SK-N-SH treated with all-trans-retinoic acid at 6 μM for 48 hours (cell line): Measurements from ENCODE around the gene ZNF460.

Experiments
- ATAC-seq: fragments of 200-7000 bp; cut with Tn5 transposase; 3 replicates; pipeline ENCODE4 v1.9.1; 2020; ENCODE audit warnings: mild to moderate bottlenecking, moderate library complexity
- ARNTL ChIP-seq: fragments of 450-650 bp; formaldehyde crosslinking; IDR thresholded peaks from 2 replicates; pipeline ENCODE4 v1.5.0; 2020; ENCODE audit warnings: low read depth, mild to moderate bottlenecking, moderate library complexity, borderline replicate concordance
- CSDC2 ChIP-seq: fragments of 250-450 bp; sonication (Bioruptor Pico); IDR thresholded peaks from 2 replicates; pipeline ENCODE4 v1.5.0; 2020; ENCODE audit warnings: mild to moderate bottlenecking, moderate library complexity
- GLIS3 ChIP-seq: fragments of 250-450 bp; sonication (Bioruptor Pico); IDR thresholded peaks from 2 replicates; pipeline ENCODE4 v1.5.0; 2020; ENCODE audit warnings: mild to moderate bottlenecking, moderate library complexity
- ISL1 ChIP-seq: fragments of 250-450 bp; sonication (Bioruptor Pico); IDR thresholded peaks from 2 replicates; pipeline ENCODE4 v2.1.2; 2022; ENCODE audit warnings: mild to moderate bottlenecking, moderate library complexity
- OSR1 ChIP-seq: fragments of 250-450 bp; sonication (Bioruptor Pico); IDR thresholded peaks from 2 replicates; pipeline ENCODE4 v1.8.0; 2022; ENCODE audit warnings: moderate library complexity, mild to moderate bottlenecking, inconsistent platforms
- RARB ChIP-seq: fragments of 250-450 bp; sonication (Bioruptor Pico); IDR thresholded peaks from 2 replicates; pipeline ENCODE4 v1.8.0; 2021; ENCODE audit warnings: mild to moderate bottlenecking, moderate library complexity
- TCF4 ChIP-seq: fragments of 250-450 bp; sonication (Bioruptor Pico); IDR thresholded peaks from 2 replicates; pipeline ENCODE4 v1.8.0; 2021; ENCODE audit warnings: mild to moderate bottlenecking, moderate library complexity, borderline replicate concordance
- TOX ChIP-seq: fragments of 250-450 bp; sonication (Bioruptor Pico); IDR thresholded peaks from 2 replicates; pipeline ENCODE4 v1.8.0; 2021; ENCODE audit warnings: mild to moderate bottlenecking, moderate library complexity, borderline replicate concordance
- ZC3H10 ChIP-seq: fragments of 250-450 bp; sonication (Bioruptor Pico); IDR thresholded peaks from 2 replicates; pipeline ENCODE4 v1.5.1; 2021; ENCODE audit warnings: mild to moderate bottlenecking, moderate library complexity
- ZFP3 ChIP-seq: fragments of 250-450 bp; sonication (Bioruptor Pico); IDR thresholded peaks from 2 replicates; pipeline ENCODE4 v1.5.0; 2020; ENCODE audit warnings: mild to moderate bottlenecking, moderate library complexity
- ZNF565 ChIP-seq: fragments of 450-650 bp; formaldehyde crosslinking; conservative IDR thresholded peaks from 2 replicates; pipeline ENCODE4 v1.5.0; 2020; ENCODE audit warnings: low read depth, mild to moderate bottlenecking, moderate library complexity
- ZNF8 ChIP-seq: fragments of 450-650 bp; formaldehyde crosslinking; IDR thresholded peaks from 2 replicates; pipeline ENCODE4 v1.5.0; 2020; ENCODE audit warnings: mild to moderate bottlenecking, moderate library complexity
- TF ChIP-seq, protein P1 (sequence below): fragments of 250-450 bp; sonication (Bioruptor Pico); IDR thresholded peaks from 2 replicates; pipeline ENCODE4 v1.5.1; 2020; ENCODE audit warnings: low read depth, mild to moderate bottlenecking, moderate library complexity
- TF ChIP-seq, protein P2 (sequence below): fragments of 250-450 bp; sonication (Bioruptor Pico); IDR thresholded peaks from 2 replicates; pipeline ENCODE4 v1.5.1; 2021; ENCODE audit warnings: mild to moderate bottlenecking, moderate library complexity
- TF ChIP-seq, protein P3 (sequence below): fragments of 250-450 bp; sonication (Bioruptor Pico); IDR thresholded peaks from 2 replicates; pipeline ENCODE4 v1.8.0; 2020; ENCODE audit warnings: mild to moderate bottlenecking, moderate library complexity, borderline replicate concordance
- TF ChIP-seq, protein P4 (sequence below): fragments of 250-450 bp; sonication (Bioruptor Pico); IDR thresholded peaks from 2 replicates; pipeline ENCODE4 v1.8.0; 2021; ENCODE audit warnings: low read depth, mild to moderate bottlenecking, moderate library complexity, borderline replicate concordance
- TF ChIP-seq, protein P5 (sequence below): fragments of 250-450 bp; sonication (Bioruptor Pico); IDR thresholded peaks from 2 replicates; pipeline ENCODE4 v1.5.0; 2020; ENCODE audit warnings: mild to moderate bottlenecking, moderate library complexity

The ZNF460 gene

DNA sequence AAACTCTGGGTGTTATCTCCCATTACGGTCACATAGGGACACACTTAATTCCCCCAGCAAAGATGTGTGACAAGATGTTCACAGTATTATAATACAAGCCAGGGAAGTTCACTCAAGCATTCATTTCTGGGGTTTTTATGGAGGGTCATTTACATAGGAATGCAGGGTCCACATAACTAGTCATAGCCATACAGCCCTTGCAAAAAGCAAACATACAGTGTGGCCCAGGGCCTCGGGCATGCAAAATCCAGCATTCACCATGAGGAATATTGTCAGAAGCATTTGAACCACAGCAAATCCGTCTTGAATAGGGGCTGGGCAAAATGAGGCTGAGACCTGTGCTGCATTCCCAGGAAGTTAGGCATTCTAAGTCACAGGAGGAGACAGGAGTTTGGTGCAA lies 13.0 kb upstream of the ZNF460 start:
- ATAC-seq = no peak

DNA sequence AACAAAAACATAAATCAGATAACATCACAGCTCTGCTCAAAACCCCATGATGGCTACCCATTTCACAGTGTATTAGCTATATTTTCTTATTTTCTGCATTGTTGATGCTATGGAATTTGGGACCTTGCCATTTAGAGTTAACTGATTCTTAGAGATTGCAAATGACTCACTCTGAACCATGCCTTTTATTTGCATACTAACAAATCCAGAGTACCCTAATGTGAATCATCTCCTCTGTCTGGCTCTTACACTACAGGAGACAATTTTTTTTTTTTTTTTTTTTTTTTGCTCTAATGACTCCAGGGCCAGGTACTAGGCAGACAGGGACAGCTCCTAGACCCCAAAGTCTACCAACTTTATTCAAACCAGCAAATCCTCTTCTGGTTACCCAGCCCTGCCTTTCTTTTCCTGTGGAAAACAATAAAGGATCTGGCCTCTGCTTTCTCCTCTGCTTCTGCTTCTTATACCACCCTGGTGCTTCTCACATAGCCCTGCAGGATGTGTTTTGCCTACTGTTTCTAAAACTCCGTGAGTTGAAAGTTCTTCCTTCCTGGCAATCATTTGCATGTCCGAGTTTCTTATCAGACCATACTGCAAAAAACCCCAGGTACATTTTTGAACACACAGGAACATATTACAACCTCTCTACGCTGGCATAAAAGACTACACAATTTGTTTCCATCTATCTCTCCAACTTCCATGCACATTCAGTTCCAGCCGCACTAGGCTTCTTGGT lies 10.6 kb upstream of the ZNF460 start:
- ATAC-seq = peak; percentile 94
- TF ChIP-seq TOX (CRISPR knock-in tag) (no peak), TCF4 (CRISPR knock-in tag) (no peak), ZFP3 (CRISPR knock-in tag) (no peak), CSDC2 (no peak), GLIS3 (CRISPR knock-in tag) (no peak)

More for the DNA sequence above, 13.0 kb upstream of the ZNF460 start:
- TF ChIP-seq ZC3H10 (CRISPR knock-in tag) (no peak), TOX (CRISPR knock-in tag) (no peak), ZFP3 (CRISPR knock-in tag) (no peak), RARB (CRISPR knock-in tag) (no peak), CSDC2 (no peak), ZNF565 (CRISPR knock-in tag) (no peak)
- TF ChIP-seq, protein P1, sequence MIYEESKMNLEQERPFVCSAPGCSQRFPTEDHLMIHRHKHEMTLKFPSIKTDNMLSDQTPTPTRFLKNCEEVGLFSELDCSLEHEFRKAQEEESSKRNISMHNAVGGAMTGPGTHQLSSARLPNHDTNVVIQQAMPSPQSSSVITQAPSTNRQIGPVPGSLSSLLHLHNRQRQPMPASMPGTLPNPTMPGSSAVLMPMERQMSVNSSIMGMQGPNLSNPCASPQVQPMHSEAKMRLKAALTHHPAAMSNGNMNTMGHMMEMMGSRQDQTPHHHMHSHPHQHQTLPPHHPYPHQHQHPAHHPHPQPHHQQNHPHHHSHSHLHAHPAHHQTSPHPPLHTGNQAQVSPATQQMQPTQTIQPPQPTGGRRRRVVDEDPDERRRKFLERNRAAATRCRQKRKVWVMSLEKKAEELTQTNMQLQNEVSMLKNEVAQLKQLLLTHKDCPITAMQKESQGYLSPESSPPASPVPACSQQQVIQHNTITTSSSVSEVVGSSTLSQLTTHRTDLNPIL (CRISPR knock-in tag) = no peak
- TF ChIP-seq, protein P2, sequence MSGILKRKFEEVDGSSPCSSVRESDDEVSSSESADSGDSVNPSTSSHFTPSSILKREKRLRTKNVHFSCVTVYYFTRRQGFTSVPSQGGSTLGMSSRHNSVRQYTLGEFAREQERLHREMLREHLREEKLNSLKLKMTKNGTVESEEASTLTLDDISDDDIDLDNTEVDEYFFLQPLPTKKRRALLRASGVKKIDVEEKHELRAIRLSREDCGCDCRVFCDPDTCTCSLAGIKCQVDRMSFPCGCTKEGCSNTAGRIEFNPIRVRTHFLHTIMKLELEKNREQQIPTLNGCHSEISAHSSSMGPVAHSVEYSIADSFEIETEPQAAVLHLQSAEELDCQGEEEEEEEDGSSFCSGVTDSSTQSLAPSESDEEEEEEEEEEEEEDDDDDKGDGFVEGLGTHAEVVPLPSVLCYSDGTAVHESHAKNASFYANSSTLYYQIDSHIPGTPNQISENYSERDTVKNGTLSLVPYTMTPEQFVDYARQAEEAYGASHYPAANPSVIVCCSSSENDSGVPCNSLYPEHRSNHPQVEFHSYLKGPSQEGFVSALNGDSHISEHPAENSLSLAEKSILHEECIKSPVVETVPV (CRISPR knock-in tag) = no peak
- TF ChIP-seq, protein P3, sequence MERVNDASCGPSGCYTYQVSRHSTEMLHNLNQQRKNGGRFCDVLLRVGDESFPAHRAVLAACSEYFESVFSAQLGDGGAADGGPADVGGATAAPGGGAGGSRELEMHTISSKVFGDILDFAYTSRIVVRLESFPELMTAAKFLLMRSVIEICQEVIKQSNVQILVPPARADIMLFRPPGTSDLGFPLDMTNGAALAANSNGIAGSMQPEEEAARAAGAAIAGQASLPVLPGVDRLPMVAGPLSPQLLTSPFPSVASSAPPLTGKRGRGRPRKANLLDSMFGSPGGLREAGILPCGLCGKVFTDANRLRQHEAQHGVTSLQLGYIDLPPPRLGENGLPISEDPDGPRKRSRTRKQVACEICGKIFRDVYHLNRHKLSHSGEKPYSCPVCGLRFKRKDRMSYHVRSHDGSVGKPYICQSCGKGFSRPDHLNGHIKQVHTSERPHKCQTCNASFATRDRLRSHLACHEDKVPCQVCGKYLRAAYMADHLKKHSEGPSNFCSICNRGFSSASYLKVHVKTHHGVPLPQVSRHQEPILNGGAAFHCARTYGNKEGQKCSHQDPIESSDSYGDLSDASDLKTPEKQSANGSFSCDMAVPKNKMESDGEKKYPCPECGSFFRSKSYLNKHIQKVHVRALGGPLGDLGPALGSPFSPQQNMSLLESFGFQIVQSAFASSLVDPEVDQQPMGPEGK (CRISPR knock-in tag) = no peak
- TF ChIP-seq, protein P4, sequence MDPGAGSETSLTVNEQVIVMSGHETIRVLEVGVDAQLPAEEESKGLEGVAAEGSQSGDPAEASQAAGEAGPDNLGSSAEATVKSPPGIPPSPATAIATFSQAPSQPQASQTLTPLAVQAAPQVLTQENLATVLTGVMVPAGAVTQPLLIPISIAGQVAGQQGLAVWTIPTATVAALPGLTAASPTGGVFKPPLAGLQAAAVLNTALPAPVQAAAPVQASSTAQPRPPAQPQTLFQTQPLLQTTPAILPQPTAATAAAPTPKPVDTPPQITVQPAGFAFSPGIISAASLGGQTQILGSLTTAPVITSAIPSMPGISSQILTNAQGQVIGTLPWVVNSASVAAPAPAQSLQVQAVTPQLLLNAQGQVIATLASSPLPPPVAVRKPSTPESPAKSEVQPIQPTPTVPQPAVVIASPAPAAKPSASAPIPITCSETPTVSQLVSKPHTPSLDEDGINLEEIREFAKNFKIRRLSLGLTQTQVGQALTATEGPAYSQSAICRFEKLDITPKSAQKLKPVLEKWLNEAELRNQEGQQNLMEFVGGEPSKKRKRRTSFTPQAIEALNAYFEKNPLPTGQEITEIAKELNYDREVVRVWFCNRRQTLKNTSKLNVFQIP (CRISPR knock-in tag) = no peak

DNA sequence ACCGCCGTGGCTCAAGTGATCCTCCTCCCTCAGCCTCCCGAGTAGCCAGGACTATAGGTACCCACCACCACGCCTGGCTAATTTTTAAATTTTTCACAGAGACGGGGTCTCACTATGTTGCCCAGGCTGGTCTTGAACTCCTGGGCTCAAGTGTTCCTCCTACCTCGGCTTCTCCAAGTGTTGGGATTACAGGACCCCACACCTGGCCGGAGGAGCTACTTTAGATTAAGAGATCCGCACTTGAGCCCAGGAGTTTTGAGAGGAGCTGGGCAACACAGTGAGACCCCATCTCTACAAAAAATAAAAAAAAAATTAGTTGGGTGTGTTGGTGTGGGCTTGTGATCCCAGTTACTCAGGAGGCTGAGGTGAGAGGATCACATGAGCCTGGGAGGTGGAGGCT lies 9.0 kb upstream of the ZNF460 start:
- TF ChIP-seq TCF4 (CRISPR knock-in tag) = no peak
- TF ChIP-seq, protein P2 (CRISPR knock-in tag) = no peak
- no peak for TF ChIP-seq ZC3H10 (CRISPR knock-in tag)
- TF ChIP-seq, protein P4 (CRISPR knock-in tag) = no peak
- TF ChIP-seq TOX (CRISPR knock-in tag) = no peak
- TF ChIP-seq ZNF8 = no peak
- TF ChIP-seq, protein P1 (CRISPR knock-in tag) = no peak
- TF ChIP-seq ZNF565 (CRISPR knock-in tag) = no peak
- TF ChIP-seq, protein P5, sequence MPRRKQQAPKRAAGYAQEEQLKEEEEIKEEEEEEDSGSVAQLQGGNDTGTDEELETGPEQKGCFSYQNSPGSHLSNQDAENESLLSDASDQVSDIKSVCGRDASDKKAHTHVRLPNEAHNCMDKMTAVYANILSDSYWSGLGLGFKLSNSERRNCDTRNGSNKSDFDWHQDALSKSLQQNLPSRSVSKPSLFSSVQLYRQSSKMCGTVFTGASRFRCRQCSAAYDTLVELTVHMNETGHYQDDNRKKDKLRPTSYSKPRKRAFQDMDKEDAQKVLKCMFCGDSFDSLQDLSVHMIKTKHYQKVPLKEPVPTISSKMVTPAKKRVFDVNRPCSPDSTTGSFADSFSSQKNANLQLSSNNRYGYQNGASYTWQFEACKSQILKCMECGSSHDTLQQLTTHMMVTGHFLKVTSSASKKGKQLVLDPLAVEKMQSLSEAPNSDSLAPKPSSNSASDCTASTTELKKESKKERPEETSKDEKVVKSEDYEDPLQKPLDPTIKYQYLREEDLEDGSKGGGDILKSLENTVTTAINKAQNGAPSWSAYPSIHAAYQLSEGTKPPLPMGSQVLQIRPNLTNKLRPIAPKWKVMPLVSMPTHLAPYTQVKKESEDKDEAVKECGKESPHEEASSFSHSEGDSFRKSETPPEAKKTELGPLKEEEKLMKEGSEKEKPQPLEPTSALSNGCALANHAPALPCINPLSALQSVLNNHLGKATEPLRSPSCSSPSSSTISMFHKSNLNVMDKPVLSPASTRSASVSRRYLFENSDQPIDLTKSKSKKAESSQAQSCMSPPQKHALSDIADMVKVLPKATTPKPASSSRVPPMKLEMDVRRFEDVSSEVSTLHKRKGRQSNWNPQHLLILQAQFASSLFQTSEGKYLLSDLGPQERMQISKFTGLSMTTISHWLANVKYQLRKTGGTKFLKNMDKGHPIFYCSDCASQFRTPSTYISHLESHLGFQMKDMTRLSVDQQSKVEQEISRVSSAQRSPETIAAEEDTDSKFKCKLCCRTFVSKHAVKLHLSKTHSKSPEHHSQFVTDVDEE = no peak
- TF ChIP-seq CSDC2 = no peak
- no peak for TF ChIP-seq ISL1 (CRISPR knock-in tag)
- no peak for TF ChIP-seq ARNTL
- TF ChIP-seq OSR1 (CRISPR knock-in tag) = no peak
- TF ChIP-seq, all 23 proteins: peak for 0
- no peak for ATAC-seq
